OCI-LY7 (cell line): ENCODE measurements around the gene NCK2. TPM values are rescaled to one million over a fixed set of nuclear protein-coding genes. Genes with fewer than 3 reads are reported as not detected.

ENCODE experiments used
- BruUV-seq: library from RNA; stranded (reverse); fragments of 400-500 nt; replicated peaks from 2 replicates; lab custom pipeline; 2021; lab: Mats Ljungman, UMichigan
- CTCF ChIA-PET: fragments of 300-600 bp; sonication (Branson Sonifier 250); formaldehyde crosslinking; loops from one replicate; lab custom pipeline; 2022; ENCODE audit warnings: antibody characterized with exemption; ENCODE audit not compliant: unreplicated experiment; lab: Charles Lee
- POLR2A ChIA-PET: fragments of 300-600 bp; sonication (Branson Sonifier 250); formaldehyde crosslinking; loops from one replicate; lab custom pipeline; 2022; ENCODE audit warnings: antibody characterized with exemption; lab: Charles Lee
- DNase-seq: peaks from one replicate; pipeline ENCODE4 v3.0.0-alpha.2; 2015; ENCODE audit warnings: low spot score
- H2AFZ ChIP-seq: fragments of 200-600 bp; sonication (generic), shearing (Covaris generic); 2 replicates; pipeline ENCODE4 v1.6.1; 2014; ENCODE audit warnings: mild to moderate bottlenecking, antibody characterized with exemption, low read length, moderate library complexity
- H3K27ac ChIP-seq: fragments of 200-600 bp; sonication (generic); 2 replicates; pipeline ENCODE4 v1.5.1; 2014; ENCODE audit warnings: mixed run types, low read depth, mild to moderate bottlenecking, moderate library complexity, low read length, inconsistent platforms; ENCODE audit not compliant: poor library complexity, severe bottlenecking
- H3K36me3 ChIP-seq: fragments of 200-600 bp; sonication (generic); 2 replicates; pipeline ENCODE4 v1.6.1; 2014; ENCODE audit warnings: mild to moderate bottlenecking, antibody characterized with exemption, low read length, moderate library complexity, mixed read lengths; ENCODE audit not compliant: insufficient read depth
- H3K4me1 ChIP-seq: fragments of 200-600 bp; sonication (generic); 2 replicates; pipeline ENCODE4 v1.5.1; 2014; ENCODE audit warnings: mild to moderate bottlenecking, low read length; ENCODE audit not compliant: insufficient read depth, poor library complexity, severe bottlenecking
- H3K4me2 ChIP-seq: fragments of 200-600 bp; sonication (generic); 2 replicates; pipeline ENCODE4 v1.6.1; 2014; ENCODE audit warnings: mild to moderate bottlenecking, low read length
- H3K4me3 ChIP-seq: fragments of 200-600 bp; sonication (generic); 2 replicates; pipeline ENCODE4 v1.5.1; 2014; ENCODE audit warnings: mild to moderate bottlenecking, low read depth, low read length; ENCODE audit not compliant: poor library complexity, severe bottlenecking
- H3K79me2 ChIP-seq: fragments of 200-600 bp; sonication (generic); 2 replicates; pipeline ENCODE4 v1.6.1; 2016; ENCODE audit warnings: low read depth, mild to moderate bottlenecking, low read length, moderate library complexity, mixed read lengths; ENCODE audit not compliant: insufficient read depth
- H3K9me2 ChIP-seq: fragments of 200-600 bp; sonication (generic); 2 replicates; pipeline ENCODE4 v1.6.1; 2016; ENCODE audit warnings: mild to moderate bottlenecking, low read length, mixed read lengths; ENCODE audit not compliant: insufficient read depth
- H3K9me3 ChIP-seq: fragments of 200-600 bp; sonication (generic); 2 replicates; pipeline ENCODE4 v1.6.1; 2014; ENCODE audit warnings: mild to moderate bottlenecking, mixed run types, low read length, mixed read lengths
- H4K20me1 ChIP-seq: fragments of 200-600 bp; sonication (generic); 2 replicates; pipeline ENCODE4 v1.6.1; 2014; ENCODE audit warnings: mild to moderate bottlenecking, antibody characterized with exemption, low read length, moderate library complexity, mixed read lengths; ENCODE audit not compliant: insufficient read depth
- EZH2phosphoT487 ChIP-seq: fragments of 200-600 bp; sonication (generic); IDR thresholded peaks from 2 replicates; pipeline ENCODE4 v1.6.1; 2018; ENCODE audit warnings: low read depth, borderline replicate concordance, mild to moderate bottlenecking, mixed run types, antibody characterized with exemption, low read length, moderate library complexity, mixed read lengths
- intact Hi-C: fragments of 100-400 bp; cut with micrococcal nuclease; formaldehyde crosslinking; loops from one replicate; pipeline ENCODE4 v1.10.0; 2022; ENCODE audit not compliant: unreplicated experiment
- total RNA-seq, 2 experiments: library from RNA; depleted of rRNA in 1 of 2; stranded (reverse); fragments of >200 nt in 1 of 2; shearing (Covaris generic) in 1 of 2; gene quantifications; 2 replicates each; pipeline ENCODE4 v1.2.3, GENCODE V29; 2014 to 2022
- TF ChIP-seq, protein P1 (sequence below): fragments of 200-600 bp; sonication (generic); conservative IDR thresholded peaks from 2 replicates; pipeline ENCODE4 v1.5.1; 2014; ENCODE audit warnings: mild to moderate bottlenecking, antibody characterized with exemption, low read length, moderate library complexity, mixed read lengths

The NCK2 gene
- total RNA-seq, 2 experiments from 2014 or later = 23.4 to 34.2 TPM

DNA sequence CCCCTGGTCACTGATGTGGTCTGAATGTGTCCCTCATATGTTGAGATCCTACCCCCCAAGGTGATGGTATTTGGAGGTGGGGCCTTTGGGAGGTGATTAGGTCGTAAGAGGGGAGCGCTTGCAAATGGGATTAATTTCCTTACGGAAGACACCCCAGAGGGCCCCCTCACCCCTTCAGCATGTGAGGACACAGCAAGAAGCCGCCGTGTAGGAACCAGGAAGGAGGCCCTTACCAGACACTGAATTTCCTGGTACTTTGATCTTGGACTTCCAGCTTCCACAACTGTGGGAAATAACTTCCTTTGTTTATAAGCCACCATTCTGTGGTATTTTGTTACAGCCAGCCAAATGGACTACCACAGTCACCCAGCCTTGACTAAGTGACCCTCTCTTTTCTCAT, 35.9 kb downstream of the NCK2 start:
- no peaks in the 10 kb centered on the region for H3K36me3 ChIP-seq
- intact Hi-C loops = loop anchor here (10.0 kb wide), 1 partner anchor 184 kb away; no protein-coding TSS in a partner anchor
- no peaks in the 10 kb centered on the region for H4K20me1 ChIP-seq
- no peak overlapping the region for H3K4me2 ChIP-seq
- peaks cover 23% of the 10 kb centered on the region for H3K4me1 ChIP-seq
- BruUV-seq = no TSS peak
- no peaks in the 10 kb centered on the region for H3K9me3 ChIP-seq
- no peak for DNase-seq
- CTCF ChIA-PET = no interaction called here
- no peak overlapping the region for H3K27ac ChIP-seq
- POLR2A ChIA-PET = no interaction called here
- H3K9me2 ChIP-seq = no peaks in the 10 kb centered on the region
- no peak overlapping the region for H3K4me3 ChIP-seq
- no peak overlapping the region for H2AFZ ChIP-seq
- TF ChIP-seq, protein P1, sequence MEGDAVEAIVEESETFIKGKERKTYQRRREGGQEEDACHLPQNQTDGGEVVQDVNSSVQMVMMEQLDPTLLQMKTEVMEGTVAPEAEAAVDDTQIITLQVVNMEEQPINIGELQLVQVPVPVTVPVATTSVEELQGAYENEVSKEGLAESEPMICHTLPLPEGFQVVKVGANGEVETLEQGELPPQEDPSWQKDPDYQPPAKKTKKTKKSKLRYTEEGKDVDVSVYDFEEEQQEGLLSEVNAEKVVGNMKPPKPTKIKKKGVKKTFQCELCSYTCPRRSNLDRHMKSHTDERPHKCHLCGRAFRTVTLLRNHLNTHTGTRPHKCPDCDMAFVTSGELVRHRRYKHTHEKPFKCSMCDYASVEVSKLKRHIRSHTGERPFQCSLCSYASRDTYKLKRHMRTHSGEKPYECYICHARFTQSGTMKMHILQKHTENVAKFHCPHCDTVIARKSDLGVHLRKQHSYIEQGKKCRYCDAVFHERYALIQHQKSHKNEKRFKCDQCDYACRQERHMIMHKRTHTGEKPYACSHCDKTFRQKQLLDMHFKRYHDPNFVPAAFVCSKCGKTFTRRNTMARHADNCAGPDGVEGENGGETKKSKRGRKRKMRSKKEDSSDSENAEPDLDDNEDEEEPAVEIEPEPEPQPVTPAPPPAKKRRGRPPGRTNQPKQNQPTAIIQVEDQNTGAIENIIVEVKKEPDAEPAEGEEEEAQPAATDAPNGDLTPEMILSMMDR = no peak
- no peak for TF ChIP-seq EZH2phosphoT487
- no peaks in the 10 kb centered on the region for H3K79me2 ChIP-seq

DNA sequence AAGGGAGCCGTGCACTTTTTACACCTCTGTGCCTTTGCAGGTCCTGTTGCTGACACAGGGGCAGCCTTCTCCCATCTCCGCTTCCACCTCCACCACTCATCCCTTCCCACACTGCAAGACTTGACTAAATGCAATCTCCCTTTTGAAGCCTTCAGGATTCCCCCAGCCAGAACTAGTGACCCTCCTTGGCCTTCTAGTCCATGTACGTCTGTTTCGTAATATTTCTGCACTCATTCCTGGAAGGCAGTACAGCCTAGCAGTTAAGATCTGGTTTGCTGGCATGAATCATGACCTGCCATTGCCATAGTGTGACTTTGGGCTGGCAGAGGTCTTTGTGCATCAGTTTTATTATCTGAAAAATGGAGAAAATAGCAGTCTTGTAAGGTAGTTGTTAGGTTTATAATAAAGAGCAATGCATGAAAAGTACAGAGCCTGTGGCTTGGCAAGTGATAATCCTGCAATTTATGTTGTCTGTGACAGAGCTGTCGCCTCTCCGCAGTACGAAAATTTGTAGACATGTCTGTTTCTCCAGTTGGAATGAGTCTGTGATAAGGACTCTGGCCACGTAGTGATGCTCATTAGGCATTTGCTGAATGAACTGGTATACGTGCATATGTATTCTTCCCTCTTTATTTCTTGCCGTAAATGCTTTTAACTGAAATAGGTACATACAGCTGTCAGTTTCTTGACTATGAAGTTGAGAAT, 36.7 kb downstream of the NCK2 start:
- POLR2A ChIA-PET = no interaction called here
- no peak for DNase-seq

More for the DNA sequence above, 36.7 kb downstream of the NCK2 start:
- no peak overlapping the region for H2AFZ ChIP-seq
- H3K36me3 ChIP-seq = no peaks in the 10 kb centered on the region
- H3K9me2 ChIP-seq = no peaks in the 10 kb centered on the region
- H3K4me3 ChIP-seq = no peak overlapping the region
- no TSS peak for BruUV-seq
- H4K20me1 ChIP-seq = no peaks in the 10 kb centered on the region
- CTCF ChIA-PET = no interaction called here
- TF ChIP-seq, protein P1 = no peak
- TF ChIP-seq EZH2phosphoT487 = no peak
- intact Hi-C loops = loop anchor here (10.0 kb wide), 1 partner anchor 183 kb away; no protein-coding TSS in a partner anchor
- peaks cover 14% of the 10 kb centered on the region for H3K4me1 ChIP-seq
- H3K27ac ChIP-seq = no peak overlapping the region
- no peaks in the 10 kb centered on the region for H3K79me2 ChIP-seq
- no peaks in the 10 kb centered on the region for H3K9me3 ChIP-seq
- H3K4me2 ChIP-seq = no peak overlapping the region
